A549 (cell line): ENCODE measurements around the gene PRDX2. TPM values are rescaled to one million over a fixed set of nuclear protein-coding genes. Genes with fewer than 3 reads are reported as not detected.

ENCODE experiments used
- ATAC-seq, 2 experiments: fragments of 200-7000 bp in 1 of 2; fragments of >200 bp in 1 of 2; cut with Nextera tagmentation in 1 of 2; cut with Tn5 transposase in 1 of 2; 3 replicates each; pipeline versions ENCODE4 v1.8.0 to v1.9.1; 2018 to 2020; ENCODE audit warnings: mild to moderate bottlenecking in 1 of 2, moderate library complexity in 1 of 2
- CTCF ChIA-PET: fragments of 300-600 bp; sonication (Branson Sonifier 250); formaldehyde crosslinking; extraction: SDS; loops from one replicate; lab custom pipeline; 2021; ENCODE audit warnings: antibody characterized with exemption, inconsistent platforms; lab: Yijun Ruan, JAX
- POLR2A ChIA-PET: fragments of 350-600 bp; formaldehyde crosslinking; extraction: SDS; loops from one replicate; lab custom pipeline; 2021; ENCODE audit warnings: antibody characterized with exemption, inconsistent platforms; lab: Yijun Ruan, JAX
- DNase-seq, 2 experiments: peaks; one replicate each; pipeline versions ENCODE4 v3.0.0 to v3.0.0-alpha.2; 2011 to 2016; ENCODE audit warnings: low read depth in 1 of 2, low spot score in 1 of 2
- FAIRE-seq: peaks from 2 replicates; lab custom pipeline; 2011; peaks lifted over from hg19 to GRCh38; lab: Jason Lieb, UNC
- H3K27ac ChIP-seq, 2 experiments: fragments of >200 bp; sonication (Bioruptor Twin); formaldehyde crosslinking; 3 replicates each; pipeline ENCODE4 v1.5.1; 2016 to 2017
- H3K4me1 ChIP-seq: fragments of >200 bp; sonication (Bioruptor Twin); formaldehyde crosslinking; 3 replicates; pipeline ENCODE4 v1.6.1; 2016
- H3K4me2 ChIP-seq: fragments of >200 bp; sonication (Bioruptor Twin); formaldehyde crosslinking; 3 replicates; pipeline ENCODE4 v1.6.1; 2016
- H3K4me3 ChIP-seq: fragments of >200 bp; sonication (Bioruptor Twin); formaldehyde crosslinking; 3 replicates; pipeline ENCODE4 v1.5.1; 2016
- H3K9me3 ChIP-seq: fragments of >200 bp; sonication (Bioruptor Twin); formaldehyde crosslinking; 3 replicates; pipeline ENCODE4 v1.6.1; 2016
- CBX8 ChIP-seq: fragments of 200-600 bp; sonication (generic); IDR thresholded peaks from 2 replicates; pipeline ENCODE4 v1.6.1; 2016
- CEBPB ChIP-seq, 2 experiments: fragments of >200 bp in 1 of 2; sonication (Bioruptor Twin) in 1 of 2; formaldehyde crosslinking in 1 of 2; IDR thresholded peaks; 2 replicates each; pipeline ENCODE4 v1.6.1; 2012 to 2016
- CTCF ChIP-seq: fragments of >200 bp; sonication (Bioruptor Twin); formaldehyde crosslinking; IDR thresholded peaks from 3 replicates; pipeline ENCODE4 v1.5.1; 2016
- E2F6 ChIP-seq: IDR thresholded peaks from 2 replicates; pipeline ENCODE4 v1.6.1; 2012; ENCODE audit warnings: low read depth, borderline replicate concordance
- ELK1 ChIP-seq: fragments of 150-350 bp; IDR thresholded peaks from 2 replicates; pipeline ENCODE4 v1.6.1; 2014; ENCODE audit warnings: low read depth, mild to moderate bottlenecking, low read length
- ESRRA ChIP-seq: fragments of 150-350 bp; IDR thresholded peaks from 2 replicates; pipeline ENCODE4 v1.6.1; 2014; ENCODE audit warnings: mild to moderate bottlenecking, low read length, borderline replicate concordance
- FOSB ChIP-seq: fragments of 250-450 bp; sonication (Bioruptor Pico); IDR thresholded peaks from 2 replicates; pipeline ENCODE4 v1.5.0; 2020; ENCODE audit warnings: mild to moderate bottlenecking, moderate library complexity
- HEYL ChIP-seq: fragments of 250-450 bp; sonication (Bioruptor Pico); IDR thresholded peaks from 2 replicates; pipeline ENCODE4 v1.8.0; 2021; ENCODE audit warnings: mild to moderate bottlenecking, moderate library complexity
- HMGXB4 ChIP-seq: fragments of 250-450 bp; sonication (Bioruptor Pico); IDR thresholded peaks from 2 replicates; pipeline ENCODE4 v1.5.0; 2021; ENCODE audit warnings: mild to moderate bottlenecking, moderate library complexity, borderline replicate concordance
- HOXB5 ChIP-seq: fragments of 250-450 bp; sonication (Bioruptor Pico); IDR thresholded peaks from 2 replicates; pipeline ENCODE4 v1.5.0; 2020; ENCODE audit warnings: mild to moderate bottlenecking, moderate library complexity
- JUN ChIP-seq, 2 experiments: fragments of >200 bp; sonication (Bioruptor Twin); formaldehyde crosslinking; IDR thresholded peaks; 2 replicates in 1 of 2; 3 replicates in 1 of 2; pipeline ENCODE4 v1.6.1; 2016 to 2017
- MAX ChIP-seq: IDR thresholded peaks from 2 replicates; pipeline ENCODE4 v1.6.1; 2012
- NFE2L2 ChIP-seq: fragments of 150-350 bp; conservative IDR thresholded peaks from 2 replicates; pipeline ENCODE4 v1.6.1; 2014; ENCODE audit warnings: low read length
- POLR2A ChIP-seq: IDR thresholded peaks from 2 replicates; pipeline ENCODE4 v1.6.1; 2012; ENCODE audit warnings: mild to moderate bottlenecking, low read length
- RAD21 ChIP-seq, 2 experiments: fragments of >200 bp in 1 of 2; sonication (Bioruptor Twin) in 1 of 2; formaldehyde crosslinking in 1 of 2; IDR thresholded peaks in 1 of 2; conservative IDR thresholded peaks in 1 of 2; 2 replicates in 1 of 2; 3 replicates in 1 of 2; pipeline ENCODE4 v1.6.1; 2012 to 2018; ENCODE audit warnings: inconsistent platforms in 1 of 2
- RARB ChIP-seq: fragments of 250-450 bp; sonication (Bioruptor Pico); IDR thresholded peaks from 2 replicates; pipeline ENCODE4 v1.8.0; 2021; ENCODE audit warnings: mild to moderate bottlenecking, moderate library complexity
- RNF2 ChIP-seq: fragments of 200-600 bp; sonication (generic); IDR thresholded peaks from 2 replicates; pipeline ENCODE4 v1.6.1; 2016; ENCODE audit warnings: low read depth, mild to moderate bottlenecking, antibody characterized with exemption, moderate library complexity, borderline replicate concordance
- SMC3 ChIP-seq: fragments of >200 bp; sonication (Bioruptor Twin); formaldehyde crosslinking; IDR thresholded peaks from 3 replicates; pipeline ENCODE4 v1.6.1; 2018; ENCODE audit warnings: inconsistent platforms
- TP53 ChIP-seq: fragments of 250-450 bp; sonication (Bioruptor Pico); IDR thresholded peaks from 2 replicates; pipeline ENCODE4 v1.5.0; 2021; ENCODE audit warnings: mild to moderate bottlenecking, moderate library complexity
- ZC3H11A ChIP-seq: fragments of 450-650 bp; IDR thresholded peaks from 2 replicates; pipeline ENCODE4 v1.6.1; 2014; ENCODE audit warnings: antibody characterized with exemption, mild to moderate bottlenecking
- WGBS: methylation state at CpG from one replicate; pipeline ENCODE4 v1.1.6; 2017; ENCODE audit errors: missing lambda C conversion rate; 5-methylcytosine and 5-hydroxymethylcytosine counted together
- polyA plus RNA-seq, 4 experiments: library from polyadenylated mRNA; depleted of rRNA in 3 of 4; stranded (reverse); fragments of >200 nt; fragmentation: RNase III in 1 of 4; extraction: RNeasy Plus Mini Kit Qiagen cat#74134 plus additional on column Dnase treatment in 1 of 4; gene quantifications; 2 replicates in 3 of 4; 3 replicates in 1 of 4; pipeline ENCODE4 v1.2.3, GENCODE V29; 2011 to 2017
- small RNA-seq, 6 experiments: library from RNA; depleted of rRNA; stranded (forward); fragments of <200 nt; gene quantifications; one replicate each; pipeline ENCODE3, GENCODE V24; 2012

The PRDX2 gene
- polyA plus RNA-seq, 2 of the 4 experiments (the other 2 are of a cell fraction), result 0.57 to 0.84 TPM

- no peak for TF ChIP-seq ELK1
- no peak for TF ChIP-seq RNF2
These were observed 51.6 kb downstream of the PRDX2 start (continued) for GRCh38 chr19:12749938-12750521.

- ATAC-seq (no peak), DNase-seq (no peak), FAIRE-seq (no peak)
- ChIA-PET POLR2A (interaction anchor here (1.8 kb wide), 1 partner anchor 9 kb away, joined by 4 read pairs; no protein-coding TSS in a partner anchor), CTCF (interaction anchor here (1.9 to 38.2 kb wide), 2 partner anchors 21 to 48 kb away, joined by 10 to 725 read pairs; partner anchors contain the start of gene HOOK2)
- Histone ChIP-seq H3K4me3 (no peak overlapping the region), H3K4me2 (no peak overlapping the region), H3K4me1 (peaks cover 5% of the 10 kb centered on the region; the same call in 1 of the 3 replicates), H3K27ac (no peak overlapping the region), H3K9me3 (no peaks in the 10 kb centered on the region)
- WGBS, result 100% methylated on average over 1 of the region's 6 CpGs
- TF ChIP-seq RAD21 (conservative IDR thresholded peaks at IDR 0.05 in 1 of 2, IDR thresholded peaks at IDR 0.05 in 1 of 2) (no peak), HOXB5 (CRISPR knock-in tag) (no peak), HMGXB4 (CRISPR knock-in tag) (no peak), POLR2A (no peak), ELK1 (no peak), CBX8 (no peak), CEBPB (IDR thresholded peaks at IDR 0.05) (no peak), FOSB (no peak), ESRRA (no peak), TP53 (no peak), RARB (CRISPR knock-in tag) (no peak), SMC3 (no peak), E2F6 (no peak), MAX (no peak), CTCF (no peak), NFE2L2 (no peak), HEYL (CRISPR knock-in tag) (no peak), JUN (IDR thresholded peaks at IDR 0.05) (no peak), ZC3H11A (no peak)
These were observed 53.1 kb downstream of the PRDX2 start for GRCh38 chr19:12748489-12748888.

Small RNA genes within 50 kb of the gene (small RNA-seq; reads per million reads assigned to genes)
- gene MIR5684, result 0 to 1.0 (median 0) reads per million in 6 experiments

Other genes with a start within 250 kb of the PRDX2 start
- 2.4 and 2.5 TPM in 2 replicates for gene ZNF490, start 191.0 kb downstream of the PRDX2 start, polyA plus RNA-seq (2011; rRNA removed)
- 0.57 to 0.85 TPM (median 0.79 TPM) in 3 replicates for gene ZNF490, start 191.0 kb downstream of the PRDX2 start, polyA plus RNA-seq (2017; fragmentation: RNase III; extraction: RNeasy Plus Mini Kit Qiagen cat#74134 plus additional on column Dnase treatment)
- 7.1 and 8.0 TPM in 2 replicates for gene ZNF791, start 190.9 kb downstream of the PRDX2 start, polyA plus RNA-seq (2011; rRNA removed)
- 4.5 to 4.6 TPM (median 4.5 TPM) in 3 replicates for gene ZNF791, start 190.9 kb downstream of the PRDX2 start, polyA plus RNA-seq (2017; fragmentation: RNase III; extraction: RNeasy Plus Mini Kit Qiagen cat#74134 plus additional on column Dnase treatment)
- 13.0 and 14.4 TPM in 2 replicates for gene MAN2B1, start 135.1 kb downstream of the PRDX2 start, polyA plus RNA-seq (2011; rRNA removed)
- 15.4 to 16.3 TPM (median 15.9 TPM) in 3 replicates for gene MAN2B1, start 135.1 kb downstream of the PRDX2 start, polyA plus RNA-seq (2017; fragmentation: RNase III; extraction: RNeasy Plus Mini Kit Qiagen cat#74134 plus additional on column Dnase treatment)
- 4.3 and 4.8 TPM in 2 replicates for gene WDR83, start 135.0 kb downstream of the PRDX2 start, polyA plus RNA-seq (2011; rRNA removed)
- 11.1 to 13.7 TPM (median 11.4 TPM) in 3 replicates for gene WDR83, start 135.0 kb downstream of the PRDX2 start, polyA plus RNA-seq (2017; fragmentation: RNase III; extraction: RNeasy Plus Mini Kit Qiagen cat#74134 plus additional on column Dnase treatment)
- 63.7 and 71.9 TPM in 2 replicates for gene DHPS, start 119.9 kb downstream of the PRDX2 start, polyA plus RNA-seq (2011; rRNA removed)
- 55.3 to 58.3 TPM (median 57.8 TPM) in 3 replicates for gene DHPS, start 119.9 kb downstream of the PRDX2 start, polyA plus RNA-seq (2017; fragmentation: RNase III; extraction: RNeasy Plus Mini Kit Qiagen cat#74134 plus additional on column Dnase treatment)
- gene GNG14, start 113.8 kb downstream of the PRDX2 start, polyA plus RNA-seq (2011; rRNA removed), result not detected in 2 replicates
- gene GNG14, start 113.8 kb downstream of the PRDX2 start, polyA plus RNA-seq (2017; fragmentation: RNase III; extraction: RNeasy Plus Mini Kit Qiagen cat#74134 plus additional on column Dnase treatment), result not detected in 3 replicates
- 5.7 and 6.9 TPM in 2 replicates for gene FBXW9, start 105.2 kb downstream of the PRDX2 start, polyA plus RNA-seq (2011; rRNA removed)
- gene FBXW9, start 105.2 kb downstream of the PRDX2 start, polyA plus RNA-seq (2017; fragmentation: RNase III; extraction: RNeasy Plus Mini Kit Qiagen cat#74134 plus additional on column Dnase treatment), result 7.3 to 8.1 TPM (median 8.0 TPM) in 3 replicates
- gene TNPO2, start 77.9 kb downstream of the PRDX2 start, polyA plus RNA-seq (2011; rRNA removed), result 33.7 and 38.0 TPM in 2 replicates
- gene TNPO2, start 77.9 kb downstream of the PRDX2 start, polyA plus RNA-seq (2017; fragmentation: RNase III; extraction: RNeasy Plus Mini Kit Qiagen cat#74134 plus additional on column Dnase treatment), result 39.8 to 42.5 TPM (median 41.0 TPM) in 3 replicates
- gene TRIR, start 67.1 kb downstream of the PRDX2 start, polyA plus RNA-seq (2011; rRNA removed), result 105 and 137 TPM in 2 replicates
- gene TRIR, start 67.1 kb downstream of the PRDX2 start, polyA plus RNA-seq (2017; fragmentation: RNase III; extraction: RNeasy Plus Mini Kit Qiagen cat#74134 plus additional on column Dnase treatment), result 144 to 154 TPM (median 152 TPM) in 3 replicates
- gene GET3, start 64.3 kb downstream of the PRDX2 start, polyA plus RNA-seq (2011; rRNA removed), result 84.9 and 87.0 TPM in 2 replicates
- 82.7 to 96.7 TPM (median 91.7 TPM) in 3 replicates for gene GET3, start 64.3 kb downstream of the PRDX2 start, polyA plus RNA-seq (2017; fragmentation: RNase III; extraction: RNeasy Plus Mini Kit Qiagen cat#74134 plus additional on column Dnase treatment)
- not detected in 2 replicates for gene BEST2, start 50.0 kb downstream of the PRDX2 start, polyA plus RNA-seq (2011; rRNA removed)
- not detected in 3 replicates for gene BEST2, start 50.0 kb downstream of the PRDX2 start, polyA plus RNA-seq (2017; fragmentation: RNase III; extraction: RNeasy Plus Mini Kit Qiagen cat#74134 plus additional on column Dnase treatment)
- gene HOOK2, start 26.2 kb downstream of the PRDX2 start, polyA plus RNA-seq (2011; rRNA removed), result 8.3 and 10.1 TPM in 2 replicates
- gene HOOK2, start 26.2 kb downstream of the PRDX2 start, polyA plus RNA-seq (2017; fragmentation: RNase III; extraction: RNeasy Plus Mini Kit Qiagen cat#74134 plus additional on column Dnase treatment), result 18.5 to 24.6 TPM (median 21.5 TPM) in 3 replicates
- gene JUNB, start 10.3 kb downstream of the PRDX2 start, polyA plus RNA-seq (2011; rRNA removed), result 72.5 and 94.7 TPM in 2 replicates
- 47.2 to 57.7 TPM (median 55.6 TPM) in 3 replicates for gene JUNB, start 10.3 kb downstream of the PRDX2 start, polyA plus RNA-seq (2017; fragmentation: RNase III; extraction: RNeasy Plus Mini Kit Qiagen cat#74134 plus additional on column Dnase treatment)
- 4.9 and 10.7 TPM in 2 replicates for gene THSD8, start 269 bp upstream of the PRDX2 start, polyA plus RNA-seq (2011; rRNA removed)
- gene THSD8, start 269 bp upstream of the PRDX2 start, polyA plus RNA-seq (2017; fragmentation: RNase III; extraction: RNeasy Plus Mini Kit Qiagen cat#74134 plus additional on column Dnase treatment), result not detected in 3 replicates
- gene RNASEH2A, start 4.8 kb upstream of the PRDX2 start, polyA plus RNA-seq (2011; rRNA removed), result 27.2 and 37.2 TPM in 2 replicates
- gene RNASEH2A, start 4.8 kb upstream of the PRDX2 start, polyA plus RNA-seq (2017; fragmentation: RNase III; extraction: RNeasy Plus Mini Kit Qiagen cat#74134 plus additional on column Dnase treatment), result 40.7 to 45.5 TPM (median 41.7 TPM) in 3 replicates
- gene RTBDN, start 32.8 kb upstream of the PRDX2 start, polyA plus RNA-seq (2011; rRNA removed), result 0.09 TPM in 1 of 2 replicates, not detected in the other
- gene RTBDN, start 32.8 kb upstream of the PRDX2 start, polyA plus RNA-seq (2017; fragmentation: RNase III; extraction: RNeasy Plus Mini Kit Qiagen cat#74134 plus additional on column Dnase treatment), result 0.14 to 0.36 TPM (median 0.25 TPM) in 3 replicates
- 1.4 and 1.8 TPM in 2 replicates for gene MAST1, start 36.7 kb upstream of the PRDX2 start, polyA plus RNA-seq (2011; rRNA removed)
- 1.8 to 3.0 TPM (median 2.2 TPM) in 3 replicates for gene MAST1, start 36.7 kb upstream of the PRDX2 start, polyA plus RNA-seq (2017; fragmentation: RNase III; extraction: RNeasy Plus Mini Kit Qiagen cat#74134 plus additional on column Dnase treatment)
- 15.7 and 22.9 TPM in 2 replicates for gene DNASE2, start 79.6 kb upstream of the PRDX2 start, polyA plus RNA-seq (2011; rRNA removed)
- 19.9 to 24.9 TPM (median 24.6 TPM) in 3 replicates for gene DNASE2, start 79.6 kb upstream of the PRDX2 start, polyA plus RNA-seq (2017; fragmentation: RNase III; extraction: RNeasy Plus Mini Kit Qiagen cat#74134 plus additional on column Dnase treatment)
- gene KLF1, start 85.4 kb upstream of the PRDX2 start, polyA plus RNA-seq (2011; rRNA removed), result not detected in 2 replicates
- gene KLF1, start 85.4 kb upstream of the PRDX2 start, polyA plus RNA-seq (2017; fragmentation: RNase III; extraction: RNeasy Plus Mini Kit Qiagen cat#74134 plus additional on column Dnase treatment), result not detected in 3 replicates
- 8.0 and 8.8 TPM in 2 replicates for gene GCDH, start 89.4 kb upstream of the PRDX2 start, polyA plus RNA-seq (2011; rRNA removed)
- gene GCDH, start 89.4 kb upstream of the PRDX2 start, polyA plus RNA-seq (2017; fragmentation: RNase III; extraction: RNeasy Plus Mini Kit Qiagen cat#74134 plus additional on column Dnase treatment), result 14.9 to 18.8 TPM (median 15.2 TPM) in 3 replicates
- gene SYCE2, start 117.5 kb upstream of the PRDX2 start, polyA plus RNA-seq (2011; rRNA removed), result 0.13 and 0.41 TPM in 2 replicates
- 0.25 to 0.40 TPM (median 0.39 TPM) in 3 replicates for gene SYCE2, start 117.5 kb upstream of the PRDX2 start, polyA plus RNA-seq (2017; fragmentation: RNase III; extraction: RNeasy Plus Mini Kit Qiagen cat#74134 plus additional on column Dnase treatment)
- 18.1 and 20.1 TPM in 2 replicates for gene FARSA, start 131.9 kb upstream of the PRDX2 start, polyA plus RNA-seq (2011; rRNA removed)
- 57.4 to 62.2 TPM (median 58.7 TPM) in 3 replicates for gene FARSA, start 131.9 kb upstream of the PRDX2 start, polyA plus RNA-seq (2017; fragmentation: RNase III; extraction: RNeasy Plus Mini Kit Qiagen cat#74134 plus additional on column Dnase treatment)
- 356 and 419 TPM in 2 replicates for gene CALR, start 136.8 kb upstream of the PRDX2 start, polyA plus RNA-seq (2011; rRNA removed)
- gene CALR, start 136.8 kb upstream of the PRDX2 start, polyA plus RNA-seq (2017; fragmentation: RNase III; extraction: RNeasy Plus Mini Kit Qiagen cat#74134 plus additional on column Dnase treatment), result 484 to 507 TPM (median 494 TPM) in 3 replicates
- 46.4 and 56.2 TPM in 2 replicates for gene RAD23A, start 144.1 kb upstream of the PRDX2 start, polyA plus RNA-seq (2011; rRNA removed)
- 68.6 to 71.6 TPM (median 71.1 TPM) in 3 replicates for gene RAD23A, start 144.1 kb upstream of the PRDX2 start, polyA plus RNA-seq (2017; fragmentation: RNase III; extraction: RNeasy Plus Mini Kit Qiagen cat#74134 plus additional on column Dnase treatment)
- 18.3 and 26.4 TPM in 2 replicates for gene GADD45GIP1, start 155.4 kb upstream of the PRDX2 start, polyA plus RNA-seq (2011; rRNA removed)
- gene GADD45GIP1, start 155.4 kb upstream of the PRDX2 start, polyA plus RNA-seq (2017; fragmentation: RNase III; extraction: RNeasy Plus Mini Kit Qiagen cat#74134 plus additional on column Dnase treatment), result 30.7 to 31.9 TPM (median 31.1 TPM) in 3 replicates
- gene DAND5, start 167.8 kb upstream of the PRDX2 start, polyA plus RNA-seq (2011; rRNA removed), result 0.12 and 0.16 TPM in 2 replicates
- 0.12 to 0.21 TPM (median 0.14 TPM) in 3 replicates for gene DAND5, start 167.8 kb upstream of the PRDX2 start, polyA plus RNA-seq (2017; fragmentation: RNase III; extraction: RNeasy Plus Mini Kit Qiagen cat#74134 plus additional on column Dnase treatment)
- 0.52 and 1.0 TPM in 2 replicates for gene NFIX, start 193.7 kb upstream of the PRDX2 start, polyA plus RNA-seq (2011; rRNA removed)
- gene NFIX, start 193.7 kb upstream of the PRDX2 start, polyA plus RNA-seq (2017; fragmentation: RNase III; extraction: RNeasy Plus Mini Kit Qiagen cat#74134 plus additional on column Dnase treatment), result 3.0 to 4.5 TPM (median 3.0 TPM) in 3 replicates